KMS-11 (cell line): ENCODE results near the gene TMEM18.
"Not testable (repeated sequence)": the region's sequence is repeated elsewhere in the genome, so short reads cannot be mapped to it uniquely, and the experiment has no call there.

Experiments
- H2AFZ ChIP-seq: fragments of 200-600 bp; sonication (generic); 2 replicates; pipeline ENCODE4 v1.6.1; 2016; ENCODE audit warnings: antibody characterized with exemption, mixed run types, low read depth
- H3K27ac ChIP-seq: fragments of 200-600 bp; sonication (generic); 2 replicates; pipeline ENCODE4 v1.6.1; 2016; ENCODE audit warnings: mild to moderate bottlenecking, mixed run types
- H3K27me3 ChIP-seq: fragments of 200-600 bp; sonication (generic); 2 replicates; pipeline ENCODE4 v1.6.1; 2017; ENCODE audit warnings: mild to moderate bottlenecking, low read depth, mixed run types, moderate library complexity; ENCODE audit not compliant: insufficient read depth
- H3K36me3 ChIP-seq: fragments of 200-600 bp; sonication (generic); 2 replicates; pipeline ENCODE4 v1.6.1; 2017; ENCODE audit warnings: mild to moderate bottlenecking, mixed run types; ENCODE audit not compliant: insufficient read depth
- H3K4me1 ChIP-seq: fragments of 200-600 bp; sonication (generic); 2 replicates; pipeline ENCODE4 v1.6.1; 2016; ENCODE audit warnings: mild to moderate bottlenecking, low read depth, mixed run types; ENCODE audit not compliant: poor library complexity, severe bottlenecking
- H3K4me2 ChIP-seq: fragments of 200-600 bp; sonication (generic); 2 replicates; pipeline ENCODE4 v1.7.0; 2016; ENCODE audit warnings: mild to moderate bottlenecking, mixed run types
- H3K4me3 ChIP-seq: fragments of 200-600 bp; sonication (generic); IDR thresholded peaks from 2 replicates; pipeline ENCODE4 v1.6.1; 2017; ENCODE audit warnings: low read depth, low read length, mixed read lengths; ENCODE audit not compliant: insufficient read depth
- H3K79me2 ChIP-seq: fragments of 200-600 bp; sonication (generic); 2 replicates; pipeline ENCODE4 v1.6.1; 2016; ENCODE audit warnings: low read depth, mixed run types; ENCODE audit not compliant: insufficient read depth
- H3K9ac ChIP-seq: fragments of 200-600 bp; sonication (generic); 2 replicates; pipeline ENCODE4 v1.6.1; 2016; ENCODE audit warnings: mild to moderate bottlenecking, mixed run types
- H4K20me1 ChIP-seq: fragments of 200-600 bp; sonication (generic); 2 replicates; pipeline ENCODE4 v1.6.1; 2016; ENCODE audit warnings: mild to moderate bottlenecking, mixed run types; ENCODE audit not compliant: insufficient read depth
- CTCF ChIP-seq: fragments of 200-600 bp; sonication (generic); conservative IDR thresholded peaks from 2 replicates; pipeline ENCODE4 v1.6.1; 2017; ENCODE audit warnings: low read depth, mild to moderate bottlenecking, antibody characterized with exemption, low read length, moderate library complexity, mixed read lengths

Gene TMEM18

GRCh38 chr2:689237-689636 is 12.0 kb upstream of the TMEM18 start:
- TF ChIP-seq CTCF: no peak
- no peak overlapping the region for H3K27ac ChIP-seq
- H3K79me2 ChIP-seq: no peaks in the 10 kb centered on the region
- no peaks in the 10 kb centered on the region for H3K27me3 ChIP-seq
- H3K4me3 ChIP-seq: no peak overlapping the region
- no peak overlapping the region for H2AFZ ChIP-seq
- H3K4me2 ChIP-seq: no peak overlapping the region
- H3K9ac ChIP-seq: no peak overlapping the region
- H3K4me1 ChIP-seq: no peaks in the 10 kb centered on the region
- H3K36me3 ChIP-seq: no peaks in the 10 kb centered on the region
- no peaks in the 10 kb centered on the region for H4K20me1 ChIP-seq

- Histone ChIP-seq H3K4me2 (no peak overlapping the region), H3K9ac (no peak overlapping the region), H3K27ac (no peak overlapping the region), H4K20me1 (no peaks in the 10 kb centered on the region), H3K4me3 (no peak overlapping the region), H2AFZ (no peak overlapping the region), H3K4me1 (no peaks in the 10 kb centered on the region), H3K27me3 (no peaks in the 10 kb centered on the region), H3K79me2 (no peaks in the 10 kb centered on the region), H3K36me3 (no peaks in the 10 kb centered on the region)
- TF ChIP-seq CTCF: no peak
Observed at GRCh38 chr2:688504-689076, 11.4 kb upstream of the TMEM18 start.

GRCh38 chr2:685421-685820 is 8.2 kb upstream of the TMEM18 start:
- Histone ChIP-seq H4K20me1 (no peaks in the 10 kb centered on the region), H3K36me3 (no peaks in the 10 kb centered on the region), H3K4me1 (no peaks in the 10 kb centered on the region), H3K4me2 (no peak overlapping the region), H3K9ac (no peak overlapping the region), H3K27me3 (no peaks in the 10 kb centered on the region), H2AFZ (no peak overlapping the region), H3K4me3 (no peak overlapping the region), H3K27ac (no peak overlapping the region), H3K79me2 (no peaks in the 10 kb centered on the region)
- no peak for TF ChIP-seq CTCF

- H4K20me1 ChIP-seq, H3K9ac ChIP-seq, H3K79me2 ChIP-seq, H3K4me3 ChIP-seq, H3K27ac ChIP-seq, H3K36me3 ChIP-seq, H3K4me1 ChIP-seq, H2AFZ ChIP-seq, H3K4me2 ChIP-seq, H3K27me3 ChIP-seq: not testable (repeated sequence)
Observed at GRCh38 chr2:684913-685312, 7.7 kb upstream of the TMEM18 start.

- Histone ChIP-seq H2AFZ (no peak overlapping the region), H3K4me1 (peaks cover 5% of the 10 kb centered on the region), H4K20me1 (no peaks in the 10 kb centered on the region), H3K4me3 (no peak overlapping the region), H3K27me3 (no peaks in the 10 kb centered on the region), H3K9ac (no peak overlapping the region), H3K27ac (no peak overlapping the region), H3K4me2 (no peak overlapping the region), H3K36me3 (no peaks in the 10 kb centered on the region), H3K79me2 (peaks cover 6% of the 10 kb centered on the region; the same call in 1 of the 2 replicates)
- no peak for TF ChIP-seq CTCF
Observed at GRCh38 chr2:682226-682625, 5.0 kb upstream of the TMEM18 start.
